OCI-LY1 (cell line): ENCODE results near the gene NEK4.

Source experiments
- EZH2 ChIP-seq: fragments of 200-600 bp; sonication (generic), shearing (Covaris generic); IDR thresholded peaks from 2 replicates; pipeline ENCODE4 v1.8.0; 2017; ENCODE audit warnings: borderline replicate concordance, mixed run types, mild to moderate bottlenecking, antibody characterized with exemption, low read length, moderate library complexity, mixed read lengths
- TF ChIP-seq, protein P1 (sequence below): fragments of 200-600 bp; sonication (generic), shearing (Covaris generic); IDR thresholded peaks from 2 replicates; pipeline ENCODE4 v1.5.1; 2017; ENCODE audit warnings: mild to moderate bottlenecking, antibody characterized with exemption, low read length, moderate library complexity, mixed read lengths

DNA sequence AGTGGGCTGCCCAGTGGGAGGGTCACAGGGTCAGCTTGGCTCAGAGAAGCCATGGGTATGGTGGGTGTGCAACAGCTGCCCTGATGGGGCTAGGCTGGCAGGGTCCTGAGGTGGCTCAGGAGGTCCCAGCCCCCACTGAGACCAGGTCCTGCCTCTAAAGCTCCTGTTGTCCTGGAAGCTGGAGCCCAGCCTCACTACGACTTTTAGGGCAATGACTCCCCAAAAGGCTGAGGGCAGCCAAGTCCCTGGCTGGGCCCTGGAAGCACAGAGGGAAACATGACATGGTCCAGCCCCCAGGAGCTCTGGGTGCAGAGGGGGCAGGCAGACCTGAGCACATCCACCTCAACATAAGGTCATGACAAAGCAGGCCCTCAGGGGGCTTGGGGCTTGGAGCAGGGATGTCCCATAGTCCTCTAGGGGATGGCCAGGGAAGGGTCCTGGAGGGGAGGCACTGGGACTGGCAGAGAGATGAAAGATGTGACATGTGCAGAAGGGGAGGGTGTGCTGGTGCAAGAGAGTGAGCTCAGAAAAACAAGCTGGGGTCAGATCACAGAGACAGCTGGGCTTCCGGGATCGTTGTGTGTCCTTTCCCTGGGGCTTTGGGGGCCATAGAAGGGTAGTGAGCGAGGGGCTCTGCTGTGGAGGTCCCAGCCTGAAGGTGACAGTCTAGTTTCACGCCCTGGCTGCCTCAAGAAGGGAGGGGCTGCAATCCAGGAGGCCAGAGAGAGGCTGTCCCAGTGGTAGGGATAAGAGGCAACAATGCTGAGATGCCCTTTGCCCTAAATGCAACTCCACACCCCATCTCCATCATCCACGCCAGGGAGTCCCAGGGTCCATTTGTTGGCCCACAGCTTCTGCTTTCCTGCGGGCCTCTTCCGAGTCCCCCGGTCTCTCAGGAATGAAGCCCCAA lies 23.2 kb upstream of the NEK4 start:
- no peak for TF ChIP-seq EZH2
- TF ChIP-seq, protein P1, sequence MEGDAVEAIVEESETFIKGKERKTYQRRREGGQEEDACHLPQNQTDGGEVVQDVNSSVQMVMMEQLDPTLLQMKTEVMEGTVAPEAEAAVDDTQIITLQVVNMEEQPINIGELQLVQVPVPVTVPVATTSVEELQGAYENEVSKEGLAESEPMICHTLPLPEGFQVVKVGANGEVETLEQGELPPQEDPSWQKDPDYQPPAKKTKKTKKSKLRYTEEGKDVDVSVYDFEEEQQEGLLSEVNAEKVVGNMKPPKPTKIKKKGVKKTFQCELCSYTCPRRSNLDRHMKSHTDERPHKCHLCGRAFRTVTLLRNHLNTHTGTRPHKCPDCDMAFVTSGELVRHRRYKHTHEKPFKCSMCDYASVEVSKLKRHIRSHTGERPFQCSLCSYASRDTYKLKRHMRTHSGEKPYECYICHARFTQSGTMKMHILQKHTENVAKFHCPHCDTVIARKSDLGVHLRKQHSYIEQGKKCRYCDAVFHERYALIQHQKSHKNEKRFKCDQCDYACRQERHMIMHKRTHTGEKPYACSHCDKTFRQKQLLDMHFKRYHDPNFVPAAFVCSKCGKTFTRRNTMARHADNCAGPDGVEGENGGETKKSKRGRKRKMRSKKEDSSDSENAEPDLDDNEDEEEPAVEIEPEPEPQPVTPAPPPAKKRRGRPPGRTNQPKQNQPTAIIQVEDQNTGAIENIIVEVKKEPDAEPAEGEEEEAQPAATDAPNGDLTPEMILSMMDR, result no peak
